Measurements from ENCODE around the gene CGB5.

DNA sequence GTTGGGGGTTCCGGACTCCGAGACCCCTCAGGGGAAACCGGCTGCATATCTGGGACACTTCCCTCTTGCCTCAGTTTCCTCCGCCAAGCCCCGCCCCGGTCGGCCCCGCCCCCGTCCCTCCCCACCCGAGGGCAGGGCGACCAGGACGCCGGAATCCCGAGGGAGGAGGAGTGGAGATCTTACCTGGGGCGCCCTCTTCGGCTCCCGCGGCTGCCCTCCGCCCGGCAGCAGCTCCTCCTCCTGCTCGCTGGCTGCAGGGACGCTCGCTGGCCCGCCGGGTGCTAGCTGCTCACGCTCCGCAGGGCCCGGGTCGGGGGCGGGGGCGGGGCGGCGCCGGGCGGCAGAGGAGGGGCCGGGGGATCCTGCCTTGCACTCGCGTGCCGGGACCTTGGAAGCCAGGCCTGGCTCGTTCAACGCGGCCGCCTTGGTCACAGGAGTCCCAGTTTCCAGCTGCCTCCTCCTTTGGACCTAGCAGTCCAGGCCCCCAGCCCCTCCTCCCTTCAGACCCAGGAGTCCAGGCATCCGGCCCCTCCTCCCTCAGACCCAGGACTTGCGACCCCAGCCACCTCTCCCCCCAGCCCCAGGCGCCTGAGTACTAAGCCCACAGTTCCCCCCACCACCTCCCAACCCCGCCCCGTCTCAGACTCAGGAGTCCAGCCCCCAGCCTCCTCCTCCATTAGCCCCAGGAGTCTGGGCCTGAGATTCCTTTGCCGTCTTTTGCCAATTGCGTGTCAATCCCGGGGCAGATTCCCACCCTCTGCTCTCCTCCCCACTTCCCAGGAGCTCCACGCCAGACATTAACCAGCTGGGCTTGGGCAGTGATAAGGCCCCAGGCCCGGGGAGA, 21.3 kb downstream of the CGB5 start, which contains the start of gene NTF4:
- TF ChIP-seq MYC (IDR thresholded peaks at IDR 0.05; ENCODE audit: low read depth, low read length), result no peak
- TF ChIP-seq, protein P1, sequence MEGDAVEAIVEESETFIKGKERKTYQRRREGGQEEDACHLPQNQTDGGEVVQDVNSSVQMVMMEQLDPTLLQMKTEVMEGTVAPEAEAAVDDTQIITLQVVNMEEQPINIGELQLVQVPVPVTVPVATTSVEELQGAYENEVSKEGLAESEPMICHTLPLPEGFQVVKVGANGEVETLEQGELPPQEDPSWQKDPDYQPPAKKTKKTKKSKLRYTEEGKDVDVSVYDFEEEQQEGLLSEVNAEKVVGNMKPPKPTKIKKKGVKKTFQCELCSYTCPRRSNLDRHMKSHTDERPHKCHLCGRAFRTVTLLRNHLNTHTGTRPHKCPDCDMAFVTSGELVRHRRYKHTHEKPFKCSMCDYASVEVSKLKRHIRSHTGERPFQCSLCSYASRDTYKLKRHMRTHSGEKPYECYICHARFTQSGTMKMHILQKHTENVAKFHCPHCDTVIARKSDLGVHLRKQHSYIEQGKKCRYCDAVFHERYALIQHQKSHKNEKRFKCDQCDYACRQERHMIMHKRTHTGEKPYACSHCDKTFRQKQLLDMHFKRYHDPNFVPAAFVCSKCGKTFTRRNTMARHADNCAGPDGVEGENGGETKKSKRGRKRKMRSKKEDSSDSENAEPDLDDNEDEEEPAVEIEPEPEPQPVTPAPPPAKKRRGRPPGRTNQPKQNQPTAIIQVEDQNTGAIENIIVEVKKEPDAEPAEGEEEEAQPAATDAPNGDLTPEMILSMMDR (IDR thresholded peaks at IDR 0.05; ENCODE audit: extremely low read depth in 1 of 2, insufficient read depth in 1 of 2, low read depth in 1 of 2, low read length in 2 of 2), result no peak
